HG03439 (cell line): ENCODE data around the gene STARD8.

Experiments used
- ATAC-seq: cut with Tn5 transposase; IDR thresholded peaks from one replicate; pipeline ENCODE4 v1.9.1; 2021; ENCODE audit warnings: mild to moderate bottlenecking, moderate library complexity; ENCODE audit not compliant: unreplicated experiment

The STARD8 gene

DNA sequence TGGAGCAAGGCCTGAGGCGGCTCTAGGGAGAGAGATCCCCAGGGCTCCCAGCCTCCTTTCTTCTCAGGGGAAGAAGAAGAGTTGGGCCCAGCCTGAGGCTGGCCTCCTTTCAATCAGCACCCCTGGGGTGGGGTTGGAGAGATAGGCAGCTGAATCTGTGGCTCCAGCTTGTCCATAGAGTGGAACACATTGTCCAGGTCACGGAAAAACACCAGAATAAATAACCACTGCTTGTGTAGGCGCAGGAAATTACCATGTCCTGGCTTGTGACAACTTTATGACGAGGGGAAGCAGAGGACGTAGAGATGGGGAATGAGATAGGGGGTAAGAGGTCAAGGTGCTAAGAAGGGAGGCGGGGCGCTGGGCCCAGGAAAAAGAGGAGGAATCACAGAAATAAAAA, 100.6 kb downstream of the STARD8 start:
- ATAC-seq, result no peak

DNA sequence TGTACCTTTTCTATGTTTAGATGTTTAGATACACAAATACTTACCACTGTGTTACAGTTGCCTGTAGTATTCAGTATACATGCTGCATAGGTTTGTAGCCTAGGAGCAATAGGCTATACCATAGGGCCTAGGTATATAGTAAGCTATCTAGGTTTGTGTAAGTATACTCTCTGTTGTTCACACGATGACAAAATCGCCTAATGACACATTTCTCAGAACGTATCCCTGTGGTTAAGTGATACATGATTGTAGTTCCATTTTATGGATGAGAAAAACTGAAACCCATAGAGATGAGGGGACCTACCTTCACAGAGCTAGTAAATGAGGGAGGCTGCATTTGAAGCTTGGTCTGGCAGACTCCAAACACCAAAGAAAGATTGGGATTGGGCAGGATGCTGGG, 102.0 kb downstream of the STARD8 start:
- ATAC-seq, result no peak

DNA sequence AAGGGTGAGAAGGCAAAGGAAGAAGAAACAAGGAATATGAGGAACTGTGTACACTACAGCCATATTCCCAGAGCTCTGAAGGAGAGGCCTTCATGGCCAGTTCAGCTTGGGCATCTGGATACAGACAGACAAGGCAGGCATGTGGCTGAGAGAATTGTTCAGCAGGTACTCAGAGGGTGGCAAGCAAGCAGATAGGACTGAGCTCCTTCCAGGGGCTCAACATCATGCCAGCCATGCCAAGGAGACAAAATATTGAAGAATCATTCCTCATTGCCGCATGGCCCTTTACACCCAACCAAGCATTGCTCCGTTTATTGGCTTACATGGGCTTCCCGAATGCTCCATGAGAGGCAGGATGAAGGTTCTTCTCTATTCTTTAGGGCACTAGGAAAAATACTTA, 102.8 kb downstream of the STARD8 start:
- ATAC-seq, result no peak

DNA sequence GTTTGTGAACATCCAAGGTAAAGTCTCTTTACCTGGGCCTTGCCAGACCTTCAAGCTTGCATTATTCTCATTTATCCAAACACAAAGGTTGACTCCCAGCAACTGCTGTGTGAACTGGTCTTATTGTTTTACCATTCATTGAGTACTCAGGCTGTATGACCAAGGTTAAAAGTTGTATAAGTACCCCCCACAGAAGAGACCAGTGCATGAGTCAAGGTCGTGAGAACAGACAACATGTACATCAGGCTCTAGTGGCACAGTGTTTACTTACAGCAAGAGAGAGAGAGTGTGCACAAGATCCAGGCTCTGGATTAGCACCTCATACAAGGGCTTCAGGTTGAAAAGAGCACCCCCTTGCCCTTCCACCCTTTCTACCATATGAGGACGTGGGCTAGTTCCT, 103.9 kb downstream of the STARD8 start:
- no peak for ATAC-seq

DNA sequence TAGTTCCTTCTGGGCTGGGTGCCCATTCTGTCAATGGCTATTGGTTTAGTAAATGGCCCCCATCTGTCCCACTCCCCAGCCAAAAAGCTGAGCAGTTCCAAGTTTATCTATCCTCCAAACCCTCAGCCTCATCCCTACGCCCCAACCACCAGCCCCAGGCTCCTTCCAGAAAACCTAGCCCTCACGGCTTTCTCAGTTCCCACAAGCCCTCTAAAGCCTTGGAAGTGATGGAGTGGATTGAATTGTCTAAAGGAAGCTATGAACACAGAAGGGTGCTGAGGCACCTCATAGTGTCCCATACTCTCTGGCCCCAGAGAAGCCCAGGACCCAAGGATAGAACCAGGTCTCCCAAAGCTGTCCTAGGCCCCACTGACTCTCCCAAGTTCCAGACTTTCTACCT, 105.8 kb downstream of the STARD8 start:
- no peak for ATAC-seq

DNA sequence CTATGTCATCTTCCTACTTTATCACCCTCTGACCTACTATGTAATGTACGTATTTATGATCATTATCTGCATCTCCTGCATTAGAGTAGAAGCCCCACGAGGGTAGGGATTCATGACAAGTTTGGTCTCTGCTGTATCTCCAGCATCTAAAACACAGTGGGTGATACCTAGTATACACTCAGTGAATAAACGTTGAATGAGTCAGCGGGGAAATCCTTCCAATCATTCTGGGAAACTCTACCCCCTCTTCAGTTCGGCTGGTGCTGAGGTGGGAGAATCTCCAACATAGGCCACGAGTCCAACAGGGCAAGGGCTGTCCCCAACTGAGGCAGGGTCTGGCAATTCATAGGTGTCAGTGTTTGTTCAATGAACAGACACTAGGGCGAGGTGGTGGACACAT, 106.9 kb downstream of the STARD8 start:
- no peak for ATAC-seq

DNA sequence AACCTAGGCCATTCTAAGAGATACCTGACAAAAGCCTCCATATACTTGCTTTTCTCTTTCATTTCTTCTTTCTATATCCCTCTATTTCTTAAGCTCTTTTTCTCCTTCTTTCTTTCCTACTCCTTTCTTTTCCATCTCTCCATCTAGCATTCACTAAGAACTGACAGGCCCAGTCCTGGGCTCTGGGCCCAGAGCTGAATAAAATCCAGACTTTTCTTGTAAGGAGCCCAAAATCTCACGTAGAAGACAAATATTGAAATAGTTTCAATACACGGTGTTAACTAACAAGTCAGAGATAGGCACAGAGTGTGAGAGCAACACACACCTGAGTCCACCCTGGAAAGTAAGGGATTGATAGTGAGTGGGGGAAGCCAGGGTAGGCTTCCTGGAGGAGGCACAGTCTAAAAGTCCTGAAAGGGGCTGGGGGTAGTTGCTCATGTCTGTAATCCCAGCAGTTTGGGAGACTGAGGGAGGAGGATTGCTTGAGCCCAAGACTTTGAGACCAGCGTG, 108.2 kb downstream of the STARD8 start:
- ATAC-seq, result no peak

DNA sequence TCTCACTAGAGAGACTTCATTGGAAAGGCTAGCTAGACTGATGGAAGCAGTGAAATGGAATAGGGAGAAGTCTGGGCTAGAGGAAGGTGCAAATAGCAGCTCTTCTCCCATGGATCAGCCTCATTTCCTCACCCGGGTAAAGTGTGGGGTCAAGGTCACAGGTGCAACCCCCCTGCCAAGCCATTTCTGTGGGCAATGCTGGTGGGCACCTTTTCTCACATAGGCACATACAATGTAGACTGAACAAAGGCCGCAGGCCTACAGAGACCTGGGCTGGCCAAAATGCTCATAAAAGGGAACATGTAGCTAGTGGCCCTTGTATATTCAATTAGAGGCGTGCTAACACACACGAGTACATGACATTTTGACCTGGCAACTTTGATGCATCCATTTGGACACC, 109.9 kb downstream of the STARD8 start:
- ATAC-seq, result no peak

DNA sequence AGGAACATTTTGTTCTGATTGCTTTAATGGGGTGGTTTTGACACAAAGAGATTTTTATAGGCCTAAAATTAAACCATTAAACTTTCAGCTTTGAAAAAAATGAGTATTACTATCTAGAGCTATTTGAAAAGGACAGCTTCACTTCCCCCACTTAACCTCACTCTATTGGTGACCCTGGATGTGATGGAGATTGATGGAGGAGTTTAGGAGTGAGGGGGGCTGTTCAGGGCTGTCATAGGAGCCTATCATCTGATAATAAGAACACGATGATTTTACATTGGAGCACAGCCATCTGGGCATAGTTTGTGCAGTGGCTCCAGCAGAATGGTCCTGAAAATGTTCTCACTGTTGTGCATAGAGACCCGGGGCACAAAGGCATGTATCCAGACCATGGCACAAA, 110.3 kb downstream of the STARD8 start:
- ATAC-seq, result no peak

DNA sequence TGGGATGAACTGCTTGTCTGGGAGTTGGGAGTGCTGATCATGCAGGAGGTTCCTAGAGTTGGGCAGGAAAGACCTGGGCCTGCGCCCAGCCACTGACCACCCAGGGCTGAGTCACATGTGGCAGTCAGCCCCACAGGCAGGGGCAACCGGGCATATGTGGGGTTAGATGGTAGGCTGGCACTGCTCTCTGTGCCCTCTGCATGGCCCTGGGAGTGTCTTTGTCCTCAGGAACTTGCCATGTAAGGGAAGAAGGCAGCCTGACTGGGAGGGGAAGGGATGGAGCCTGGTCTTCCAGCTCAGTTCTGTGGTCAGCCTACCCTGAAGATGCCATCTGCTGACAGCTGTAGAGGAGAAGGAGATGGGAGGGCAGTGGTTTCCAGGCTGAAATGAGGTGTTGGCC, 111.2 kb downstream of the STARD8 start:
- no peak for ATAC-seq

DNA sequence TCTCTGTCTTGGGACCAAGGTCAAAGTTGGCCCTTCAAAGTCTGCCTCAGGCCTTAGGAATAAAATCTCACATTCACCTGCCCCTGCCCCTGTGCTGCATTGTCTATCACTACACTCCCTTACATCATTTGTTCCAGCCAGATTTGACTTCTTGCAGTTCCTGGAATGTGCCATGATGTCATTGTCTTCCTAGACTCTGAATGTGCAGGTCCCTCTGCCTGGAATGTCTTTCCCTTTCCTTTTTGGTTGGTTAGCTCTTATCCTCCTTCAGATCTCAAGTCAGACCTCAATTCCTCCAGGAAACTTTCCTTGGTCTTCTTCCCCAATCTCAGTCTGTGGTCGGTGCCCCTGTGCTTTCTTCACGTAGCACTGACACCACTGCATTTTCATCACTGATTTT, 113.6 kb downstream of the STARD8 start:
- ATAC-seq, result no peak

DNA sequence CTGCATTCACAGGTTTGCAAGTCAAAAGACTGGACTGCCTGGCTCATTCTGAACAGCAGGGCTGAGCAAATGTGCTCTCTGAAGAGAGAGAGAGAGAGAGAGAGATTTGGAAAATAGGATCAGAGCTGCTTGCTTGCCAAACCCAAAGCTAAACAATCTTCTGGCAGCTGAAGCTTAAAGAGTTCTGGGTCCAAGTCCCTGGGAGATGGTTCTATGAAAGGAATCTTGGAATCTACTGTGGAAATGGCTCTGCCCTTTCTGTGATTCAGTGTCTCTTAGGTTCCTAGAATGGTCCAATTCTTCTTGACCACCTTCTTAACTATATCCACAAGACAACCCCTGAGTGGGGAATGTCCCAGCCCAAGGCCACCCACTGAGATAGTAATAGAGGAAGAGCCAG, 115.3 kb downstream of the STARD8 start:
- ATAC-seq, result no peak

DNA sequence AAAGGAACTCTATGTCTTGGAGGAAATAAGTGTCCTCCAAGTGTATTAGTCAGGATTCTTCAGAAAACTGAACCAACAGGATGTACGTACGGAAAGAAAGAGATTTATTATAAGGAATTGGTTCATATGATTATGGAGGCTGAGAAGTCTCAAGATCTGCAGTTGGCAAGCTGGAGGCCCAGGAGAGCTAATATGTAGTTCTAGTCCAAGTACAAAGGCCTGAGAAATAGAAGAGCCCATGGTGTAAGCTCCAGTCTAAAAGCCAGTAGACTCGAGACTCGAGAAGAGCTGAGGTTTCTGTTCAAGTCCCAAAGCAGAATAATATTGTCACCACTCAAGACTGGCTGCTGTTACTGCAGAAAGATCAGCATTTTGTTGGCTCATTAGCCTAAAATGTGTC, 116.0 kb downstream of the STARD8 start:
- ATAC-seq, result no peak
